ENCODE data around the gene SPON1.

SPON1 gene

DNA sequence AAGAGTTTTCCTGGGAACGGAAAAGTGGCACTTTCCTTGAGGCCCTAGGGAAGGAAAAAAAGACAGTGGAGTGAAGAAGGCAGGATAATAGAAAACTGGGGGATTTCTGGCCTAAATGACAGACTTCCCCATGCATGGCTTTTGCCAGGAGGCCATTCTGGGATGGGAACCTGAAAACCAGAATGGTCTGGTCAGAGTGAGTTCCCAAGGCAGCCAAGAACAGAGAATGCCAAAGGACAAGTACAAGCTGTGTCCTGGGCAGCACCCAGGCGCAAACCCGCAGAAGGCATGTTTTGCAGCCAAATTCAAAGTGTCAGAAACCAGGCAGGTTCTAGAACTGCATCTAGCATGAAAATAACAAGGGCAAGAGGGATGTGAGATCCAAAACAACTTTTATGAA, 162.4 kb downstream of the SPON1 start:
- TF ChIP-seq, protein P1, sequence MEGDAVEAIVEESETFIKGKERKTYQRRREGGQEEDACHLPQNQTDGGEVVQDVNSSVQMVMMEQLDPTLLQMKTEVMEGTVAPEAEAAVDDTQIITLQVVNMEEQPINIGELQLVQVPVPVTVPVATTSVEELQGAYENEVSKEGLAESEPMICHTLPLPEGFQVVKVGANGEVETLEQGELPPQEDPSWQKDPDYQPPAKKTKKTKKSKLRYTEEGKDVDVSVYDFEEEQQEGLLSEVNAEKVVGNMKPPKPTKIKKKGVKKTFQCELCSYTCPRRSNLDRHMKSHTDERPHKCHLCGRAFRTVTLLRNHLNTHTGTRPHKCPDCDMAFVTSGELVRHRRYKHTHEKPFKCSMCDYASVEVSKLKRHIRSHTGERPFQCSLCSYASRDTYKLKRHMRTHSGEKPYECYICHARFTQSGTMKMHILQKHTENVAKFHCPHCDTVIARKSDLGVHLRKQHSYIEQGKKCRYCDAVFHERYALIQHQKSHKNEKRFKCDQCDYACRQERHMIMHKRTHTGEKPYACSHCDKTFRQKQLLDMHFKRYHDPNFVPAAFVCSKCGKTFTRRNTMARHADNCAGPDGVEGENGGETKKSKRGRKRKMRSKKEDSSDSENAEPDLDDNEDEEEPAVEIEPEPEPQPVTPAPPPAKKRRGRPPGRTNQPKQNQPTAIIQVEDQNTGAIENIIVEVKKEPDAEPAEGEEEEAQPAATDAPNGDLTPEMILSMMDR (IDR thresholded peaks at IDR 0.05), result no peak
- H3K27ac ChIP-seq, result no peak overlapping the region
- H3K36me3 ChIP-seq, result no peaks in the 10 kb centered on the region
- intact Hi-C loops (cut with DNase I; ENCODE audit: low total_unique reads), result no loop called here
- no peaks in the 10 kb centered on the region for H3K4me1 ChIP-seq
- H3K4me3 ChIP-seq, result no peak overlapping the region
- DNase-seq, result no peak
- peaks cover 0 to 8% (median 0%) of the 10 kb centered on the region in 3 donors for H3K9me3 ChIP-seq
- H3K27me3 ChIP-seq, result no peaks in the 10 kb centered on the region

DNA sequence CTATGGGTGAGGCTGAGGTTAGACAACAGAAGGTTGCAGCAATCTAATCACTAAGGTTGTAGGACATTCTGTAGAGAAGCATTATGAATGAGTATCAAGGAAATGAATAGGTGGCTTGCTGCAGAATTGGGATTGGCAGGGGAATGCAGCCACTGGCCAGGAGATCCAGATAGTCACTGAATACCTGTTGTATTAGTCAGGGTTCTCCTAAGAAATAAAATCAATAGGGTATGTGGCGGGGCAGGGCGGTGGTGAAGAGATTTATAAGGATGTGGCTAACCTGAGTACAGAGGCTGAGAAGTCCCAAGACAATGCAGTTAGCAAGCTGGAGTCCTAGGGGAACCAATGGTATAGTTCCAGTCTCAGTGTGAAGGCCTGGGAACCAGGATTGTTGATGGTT, 163.0 kb downstream of the SPON1 start:
- Histone ChIP-seq H3K27ac (no peak overlapping the region), H3K36me3 (no peaks in the 10 kb centered on the region), H3K4me3 (no peak overlapping the region), H3K9me3 (peaks cover 0 to 8% (median 0%) of the 10 kb centered on the region in 3 donors), H3K4me1 (no peaks in the 10 kb centered on the region), H3K27me3 (no peaks in the 10 kb centered on the region)
- intact Hi-C loops (cut with DNase I; ENCODE audit: low total_unique reads), result no loop called here
- TF ChIP-seq, protein P1 (IDR thresholded peaks at IDR 0.05), result no peak
- DNase-seq, result no peak

DNA sequence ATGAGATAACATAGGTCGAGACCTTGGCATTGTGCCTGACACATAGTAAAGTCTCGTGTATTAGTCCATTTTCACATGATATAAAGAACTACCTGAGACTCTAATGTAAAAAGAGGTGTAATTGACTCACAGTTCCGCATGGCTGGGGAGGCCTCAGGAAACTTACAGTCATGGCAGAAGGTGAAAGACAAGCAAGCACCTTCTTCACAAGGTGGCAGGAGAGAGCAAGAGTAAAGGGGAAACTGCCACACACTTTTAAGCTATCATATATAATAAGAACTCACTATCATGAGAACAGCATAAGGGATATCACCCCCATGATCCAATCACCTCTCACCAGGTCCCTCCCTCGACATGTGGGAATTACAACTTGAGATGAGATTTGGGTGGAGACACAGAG, 165.2 kb downstream of the SPON1 start:
- intact Hi-C loops (cut with DNase I; ENCODE audit: low total_unique reads), result no loop called here
- Histone ChIP-seq H3K4me3 (no peak overlapping the region), H3K27ac (no peak overlapping the region), H3K4me1 (no peaks in the 10 kb centered on the region), H3K36me3 (no peaks in the 10 kb centered on the region), H3K9me3 (peaks cover 0 to 8% (median 0%) of the 10 kb centered on the region in 3 donors), H3K27me3 (no peaks in the 10 kb centered on the region)
- DNase-seq, result no peak
- TF ChIP-seq, protein P1 (IDR thresholded peaks at IDR 0.05), result no peak

DNA sequence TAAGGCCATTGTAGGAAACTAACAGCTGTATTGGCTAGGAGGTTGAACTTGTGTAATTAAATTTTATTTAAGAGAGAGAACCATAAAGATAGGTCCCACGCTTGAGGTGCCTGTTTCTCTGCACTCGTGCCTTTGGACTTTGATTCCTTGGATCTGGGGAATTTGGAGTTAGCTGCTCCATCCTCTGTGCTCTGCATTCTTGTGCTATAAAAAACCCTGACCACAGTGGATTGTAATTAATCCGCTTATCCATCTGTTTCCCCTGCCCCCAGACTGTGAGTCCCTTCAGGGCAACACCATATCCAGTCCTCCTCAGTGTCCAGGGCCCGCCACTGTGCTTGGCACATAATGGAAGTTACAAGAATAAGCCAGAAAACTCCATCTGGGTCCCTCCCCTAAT, 169.8 kb downstream of the SPON1 start:
- no peaks in the 10 kb centered on the region for H3K4me1 ChIP-seq
- no peaks in the 10 kb centered on the region for H3K36me3 ChIP-seq
- TF ChIP-seq, protein P1 (IDR thresholded peaks at IDR 0.05), result no peak
- H3K4me3 ChIP-seq, result no peak overlapping the region
- no peaks in the 10 kb centered on the region for H3K27me3 ChIP-seq
- H3K9me3 ChIP-seq, result peaks cover 0 to 8% (median 0%) of the 10 kb centered on the region in 3 donors
- intact Hi-C loops (cut with DNase I; ENCODE audit: low total_unique reads), result no loop called here
- H3K27ac ChIP-seq, result no peak overlapping the region
- no peak for DNase-seq

DNA sequence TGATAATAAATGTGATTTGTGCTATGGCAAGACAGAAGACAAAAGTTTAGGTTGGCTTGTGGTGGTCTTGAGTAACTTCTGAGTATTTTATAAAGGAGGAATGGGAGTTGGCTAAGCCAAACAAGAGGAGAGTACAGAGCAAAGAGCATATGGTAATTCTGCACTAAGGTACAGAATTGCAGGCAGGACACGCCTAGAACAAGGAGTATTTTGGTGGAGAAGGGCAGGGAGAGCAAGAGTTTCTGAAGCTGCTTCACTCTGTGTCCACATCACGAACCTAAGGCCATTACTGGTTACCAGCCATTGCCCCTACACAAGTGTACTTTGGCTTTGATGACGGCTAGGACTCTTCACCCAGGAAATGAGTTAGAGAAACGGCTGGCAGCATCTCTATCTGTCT, 170.9 kb downstream of the SPON1 start:
- Histone ChIP-seq H3K9me3 (peaks cover 0 to 5% (median 0%) of the 10 kb centered on the region in 3 donors), H3K27ac (no peak overlapping the region), H3K4me3 (no peak overlapping the region), H3K4me1 (no peaks in the 10 kb centered on the region), H3K27me3 (no peaks in the 10 kb centered on the region), H3K36me3 (no peaks in the 10 kb centered on the region)
- intact Hi-C loops (cut with DNase I; ENCODE audit: low total_unique reads), result no loop called here
- TF ChIP-seq, protein P1 (IDR thresholded peaks at IDR 0.05), result no peak
- DNase-seq, result no peak

DNA sequence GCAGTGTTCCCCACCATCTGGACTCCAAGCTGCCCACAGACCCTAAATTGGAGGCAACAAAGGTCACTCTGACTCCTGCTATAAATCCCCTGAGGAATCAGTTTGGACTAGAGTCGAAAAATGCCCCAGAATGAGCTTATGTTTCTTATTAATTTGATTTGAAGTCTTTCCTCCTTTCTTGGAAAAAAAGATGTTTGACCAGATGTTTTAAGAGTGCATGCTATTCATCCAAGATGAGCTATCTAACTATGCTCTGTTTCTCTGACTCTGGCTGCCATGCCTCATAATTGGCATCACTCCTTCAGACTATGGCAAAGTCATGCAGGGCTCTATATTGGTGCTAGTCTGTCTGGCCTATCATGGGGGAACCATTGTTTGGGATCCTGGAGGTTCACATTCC, 174.0 kb downstream of the SPON1 start:
- Histone ChIP-seq H3K36me3 (no peaks in the 10 kb centered on the region), H3K4me1 (no peaks in the 10 kb centered on the region), H3K4me3 (no peak overlapping the region), H3K27me3 (no peaks in the 10 kb centered on the region), H3K9me3 (no peaks in the 10 kb centered on the region), H3K27ac (no peak overlapping the region)
- TF ChIP-seq, protein P1 (IDR thresholded peaks at IDR 0.05), result no peak
- intact Hi-C loops (cut with DNase I; ENCODE audit: low total_unique reads), result no loop called here
- DNase-seq, result no peak

All from tibial artery (tissue), 4 donors.